ENCODE measurements around the gene TRPV3. TPM values are rescaled to one million over a fixed set of nuclear protein-coding genes. Genes with fewer than 3 reads are reported as not detected.

Gene TRPV3
- total RNA-seq, 1 donor from 2014 or later, result 0.26 TPM

DNA sequence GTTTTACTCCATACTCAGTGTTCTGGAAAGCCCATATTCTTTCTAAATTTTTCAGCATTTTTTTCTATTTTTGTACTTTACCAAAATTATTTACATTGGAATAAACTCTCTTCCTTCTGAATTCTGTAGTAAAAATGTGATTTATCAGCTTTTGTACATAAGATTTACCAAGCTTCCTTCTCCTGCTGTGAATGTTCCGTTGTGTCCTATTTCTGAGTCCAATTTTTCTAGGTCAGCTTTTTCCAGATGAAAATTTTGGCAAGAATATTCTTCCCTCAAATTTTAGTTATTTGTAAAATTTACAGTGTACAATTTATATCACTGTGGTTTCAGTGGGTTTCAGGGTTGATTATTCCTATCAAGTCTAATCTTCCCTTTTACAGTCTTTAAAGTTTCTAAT, 54.3 kb downstream of the TRPV3 start:
- no peaks in the 10 kb centered on the region for H3K4me1 ChIP-seq
- H3K27me3 ChIP-seq, result no peaks in the 10 kb centered on the region
- no peak for DNase-seq
- ATAC-seq, result no peak
- H3K9me3 ChIP-seq, result no peaks in the 10 kb centered on the region
- intact Hi-C loops (cut with DNase I), result no loop called here
- H3K4me3 ChIP-seq, result no peak overlapping the region
- TF ChIP-seq, protein P1, sequence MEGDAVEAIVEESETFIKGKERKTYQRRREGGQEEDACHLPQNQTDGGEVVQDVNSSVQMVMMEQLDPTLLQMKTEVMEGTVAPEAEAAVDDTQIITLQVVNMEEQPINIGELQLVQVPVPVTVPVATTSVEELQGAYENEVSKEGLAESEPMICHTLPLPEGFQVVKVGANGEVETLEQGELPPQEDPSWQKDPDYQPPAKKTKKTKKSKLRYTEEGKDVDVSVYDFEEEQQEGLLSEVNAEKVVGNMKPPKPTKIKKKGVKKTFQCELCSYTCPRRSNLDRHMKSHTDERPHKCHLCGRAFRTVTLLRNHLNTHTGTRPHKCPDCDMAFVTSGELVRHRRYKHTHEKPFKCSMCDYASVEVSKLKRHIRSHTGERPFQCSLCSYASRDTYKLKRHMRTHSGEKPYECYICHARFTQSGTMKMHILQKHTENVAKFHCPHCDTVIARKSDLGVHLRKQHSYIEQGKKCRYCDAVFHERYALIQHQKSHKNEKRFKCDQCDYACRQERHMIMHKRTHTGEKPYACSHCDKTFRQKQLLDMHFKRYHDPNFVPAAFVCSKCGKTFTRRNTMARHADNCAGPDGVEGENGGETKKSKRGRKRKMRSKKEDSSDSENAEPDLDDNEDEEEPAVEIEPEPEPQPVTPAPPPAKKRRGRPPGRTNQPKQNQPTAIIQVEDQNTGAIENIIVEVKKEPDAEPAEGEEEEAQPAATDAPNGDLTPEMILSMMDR (IDR thresholded peaks at IDR 0.05), result no peak
- H3K27ac ChIP-seq, result no peak overlapping the region
- no peaks in the 10 kb centered on the region for H3K36me3 ChIP-seq

DNA sequence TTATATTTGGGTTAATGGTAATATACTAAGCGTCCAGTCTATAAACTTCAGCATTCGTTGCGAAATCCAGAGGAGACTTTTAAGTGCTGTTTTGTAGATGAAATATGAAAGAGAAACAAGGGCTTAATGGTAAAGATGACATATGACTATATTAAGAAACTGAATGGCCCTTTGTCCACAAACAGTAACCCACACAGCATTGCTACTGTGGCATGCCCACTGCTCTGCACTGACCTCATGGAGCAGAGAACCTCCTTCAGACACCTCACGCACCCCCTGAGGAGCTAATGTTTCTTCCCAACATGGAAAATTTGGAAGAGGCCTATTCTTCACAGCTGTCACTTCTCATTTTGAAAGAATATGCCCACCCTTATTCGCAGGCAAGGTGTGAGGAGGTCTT, 55.1 kb downstream of the TRPV3 start:
- Histone ChIP-seq H3K4me1 (no peaks in the 10 kb centered on the region), H3K4me3 (no peak overlapping the region), H3K36me3 (no peaks in the 10 kb centered on the region), H3K27ac (no peak overlapping the region), H3K27me3 (no peaks in the 10 kb centered on the region), H3K9me3 (no peaks in the 10 kb centered on the region)
- DNase-seq (no peak), ATAC-seq (no peak)
- TF ChIP-seq, protein P1 (IDR thresholded peaks at IDR 0.05), result no peak
- intact Hi-C loops (cut with DNase I), result no loop called here

- H3K36me3 ChIP-seq, result no peaks in the 10 kb centered on the region
- no peak overlapping the region for H3K4me3 ChIP-seq
- ATAC-seq, result no peak
- TF ChIP-seq, protein P1 (IDR thresholded peaks at IDR 0.05), result no peak
- no peaks in the 10 kb centered on the region for H3K27me3 ChIP-seq
- no peak for DNase-seq
- no peaks in the 10 kb centered on the region for H3K9me3 ChIP-seq
- intact Hi-C loops (cut with DNase I), result no loop called here
- no peak overlapping the region for H3K27ac ChIP-seq
- no peaks in the 10 kb centered on the region for H3K4me1 ChIP-seq
Observed at GRCh38 chr17:3501344-3501743, 56.3 kb downstream of the TRPV3 start.

DNA sequence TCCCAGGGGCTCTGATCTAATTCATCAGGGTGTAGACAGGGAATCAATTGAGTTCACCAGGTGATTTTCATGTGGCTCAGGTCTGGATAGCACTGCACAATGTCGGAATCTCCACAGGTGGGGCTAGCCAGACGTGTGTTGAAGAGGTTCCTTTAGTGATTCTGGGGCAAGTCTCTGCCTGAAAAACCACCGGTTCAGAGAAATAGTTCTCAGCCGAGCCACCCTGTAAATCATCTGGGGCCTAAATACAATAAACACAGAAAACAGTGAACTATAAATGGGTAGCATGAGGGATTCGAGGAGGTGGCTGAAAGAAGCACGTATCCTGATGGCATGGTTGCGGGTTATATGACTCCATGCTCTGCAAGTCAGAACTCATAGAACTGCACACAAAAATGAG, 60.5 kb downstream of the TRPV3 start:
- Histone ChIP-seq H3K27ac (no peak overlapping the region), H3K4me3 (no peak overlapping the region), H3K9me3 (no peaks in the 10 kb centered on the region), H3K4me1 (no peaks in the 10 kb centered on the region), H3K27me3 (no peaks in the 10 kb centered on the region), H3K36me3 (no peaks in the 10 kb centered on the region)
- DNase-seq (no peak), ATAC-seq (no peak)
- intact Hi-C loops (cut with DNase I), result no loop called here
- TF ChIP-seq, protein P1 (IDR thresholded peaks at IDR 0.05), result no peak

GRCh38 chr17:3485481-3486068, 72.0 kb downstream of the TRPV3 start:
- intact Hi-C loops (cut with DNase I), result no loop called here
- no peak for ATAC-seq
- H3K9me3 ChIP-seq, result no peaks in the 10 kb centered on the region
- DNase-seq, result no peak
- H3K36me3 ChIP-seq, result no peaks in the 10 kb centered on the region
- H3K4me3 ChIP-seq, result no peak overlapping the region
- peaks cover 1% of the 10 kb centered on the region for H3K27me3 ChIP-seq
- no peaks in the 10 kb centered on the region for H3K4me1 ChIP-seq
- H3K27ac ChIP-seq, result no peak overlapping the region
- TF ChIP-seq, protein P1 (IDR thresholded peaks at IDR 0.05), result no peak

- Histone ChIP-seq H3K9me3 (no peaks in the 10 kb centered on the region), H3K27ac (no peak overlapping the region), H3K27me3 (no peaks in the 10 kb centered on the region), H3K4me1 (no peaks in the 10 kb centered on the region), H3K4me3 (no peak overlapping the region), H3K36me3 (no peaks in the 10 kb centered on the region)
- DNase-seq (no peak), ATAC-seq (no peak)
- intact Hi-C loops (cut with DNase I), result no loop called here
- TF ChIP-seq, protein P1 (IDR thresholded peaks at IDR 0.05), result no peak
Observed at GRCh38 chr17:3482852-3483251, 74.8 kb downstream of the TRPV3 start.

Measured in upper lobe of right lung (tissue), 1 donor.